ENCODE results near the gene CALD1.

The CALD1 gene

DNA sequence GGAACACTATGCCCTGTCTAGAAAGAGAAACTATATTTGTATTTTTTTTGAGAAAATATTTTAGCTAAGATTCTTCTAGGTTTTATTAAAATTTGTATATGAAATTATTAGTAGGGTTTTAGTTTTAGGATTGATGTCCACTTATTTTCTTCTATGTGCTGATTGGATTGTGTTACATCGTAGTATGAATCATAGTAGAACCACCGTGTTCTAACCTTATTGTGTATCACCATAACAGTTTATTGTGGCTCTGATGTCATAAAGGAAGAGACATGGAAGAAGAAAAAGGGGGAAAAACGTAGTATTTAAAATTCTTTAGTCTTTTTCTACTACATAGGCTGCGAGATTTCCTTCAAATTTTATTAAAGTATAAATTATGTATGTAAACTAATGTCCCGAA lies 208.7 kb downstream of the CALD1 start:
- TF ChIP-seq, protein P1, sequence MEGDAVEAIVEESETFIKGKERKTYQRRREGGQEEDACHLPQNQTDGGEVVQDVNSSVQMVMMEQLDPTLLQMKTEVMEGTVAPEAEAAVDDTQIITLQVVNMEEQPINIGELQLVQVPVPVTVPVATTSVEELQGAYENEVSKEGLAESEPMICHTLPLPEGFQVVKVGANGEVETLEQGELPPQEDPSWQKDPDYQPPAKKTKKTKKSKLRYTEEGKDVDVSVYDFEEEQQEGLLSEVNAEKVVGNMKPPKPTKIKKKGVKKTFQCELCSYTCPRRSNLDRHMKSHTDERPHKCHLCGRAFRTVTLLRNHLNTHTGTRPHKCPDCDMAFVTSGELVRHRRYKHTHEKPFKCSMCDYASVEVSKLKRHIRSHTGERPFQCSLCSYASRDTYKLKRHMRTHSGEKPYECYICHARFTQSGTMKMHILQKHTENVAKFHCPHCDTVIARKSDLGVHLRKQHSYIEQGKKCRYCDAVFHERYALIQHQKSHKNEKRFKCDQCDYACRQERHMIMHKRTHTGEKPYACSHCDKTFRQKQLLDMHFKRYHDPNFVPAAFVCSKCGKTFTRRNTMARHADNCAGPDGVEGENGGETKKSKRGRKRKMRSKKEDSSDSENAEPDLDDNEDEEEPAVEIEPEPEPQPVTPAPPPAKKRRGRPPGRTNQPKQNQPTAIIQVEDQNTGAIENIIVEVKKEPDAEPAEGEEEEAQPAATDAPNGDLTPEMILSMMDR (IDR thresholded peaks at IDR 0.05; ENCODE audit: low read depth, low read length, missing control alignments): no peak
- in situ Hi-C loops (cut with HindIII; ENCODE audit: low sequenced_read_pairs): no loop called here
- DNase-seq (ENCODE audit: low read depth): no peak
- H3K4me3 ChIP-seq (ENCODE audit: low read depth, low read length): no peak overlapping the region

DNA sequence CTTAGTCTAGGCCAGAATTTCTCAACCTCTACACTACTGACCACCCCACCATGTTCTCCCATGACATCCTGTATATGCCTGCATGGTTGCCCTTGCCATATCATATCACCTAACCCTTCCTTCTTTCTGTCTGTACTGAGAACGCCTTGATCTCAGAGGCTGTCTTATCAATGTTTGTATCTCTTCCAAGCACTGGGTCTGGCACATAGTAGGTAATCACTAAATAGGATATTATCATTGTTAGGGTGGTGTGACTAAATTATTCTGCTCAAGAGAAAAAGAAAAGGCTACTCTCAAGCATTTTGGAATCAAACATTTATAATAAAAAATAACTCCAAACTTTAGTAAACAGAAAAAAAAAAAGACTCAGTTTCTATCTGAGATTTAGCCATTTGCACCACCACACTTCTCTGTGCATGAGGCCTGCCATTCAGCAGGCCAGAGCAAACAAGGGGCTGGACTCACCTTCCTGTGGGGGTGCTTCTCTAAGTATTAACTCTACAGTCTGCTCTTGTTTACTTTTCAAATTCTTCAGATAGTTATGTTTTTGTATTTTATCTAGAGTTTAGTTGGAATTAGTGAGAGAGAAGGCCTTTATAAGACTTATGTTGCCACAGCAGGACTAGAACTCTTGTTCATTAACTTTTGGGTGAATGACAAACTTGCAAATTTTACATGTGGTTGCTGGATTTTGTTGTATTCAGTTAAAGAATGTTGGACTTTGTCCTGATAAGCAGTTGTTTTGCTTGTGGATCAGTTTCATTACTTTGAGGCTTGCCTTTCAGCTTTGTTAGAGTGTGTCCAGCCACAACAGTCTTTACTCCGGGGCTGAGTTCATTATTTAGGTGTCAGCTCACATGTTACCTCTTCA lies 212.3 kb downstream of the CALD1 start:
- TF ChIP-seq, protein P1 (IDR thresholded peaks at IDR 0.05; ENCODE audit: low read depth, low read length, missing control alignments): no peak
- H3K4me3 ChIP-seq (ENCODE audit: low read depth, low read length): no peak overlapping the region
- in situ Hi-C loops (cut with HindIII; ENCODE audit: low sequenced_read_pairs): no loop called here
- DNase-seq (ENCODE audit: low read depth): peak; percentile 29

GRCh38 chr7:134992626-134993179 lies 213.3 kb downstream of the CALD1 start:
- in situ Hi-C loops (cut with HindIII; ENCODE audit: low sequenced_read_pairs): no loop called here
- H3K4me3 ChIP-seq (ENCODE audit: low read depth, low read length): no peak overlapping the region
- TF ChIP-seq, protein P1 (IDR thresholded peaks at IDR 0.05; ENCODE audit: low read depth, low read length, missing control alignments): no peak
- DNase-seq (ENCODE audit: low read depth): no peak

- TF ChIP-seq, protein P1 (IDR thresholded peaks at IDR 0.05; ENCODE audit: low read depth, low read length, missing control alignments): no peak
- H3K4me3 ChIP-seq (ENCODE audit: low read depth, low read length): no peak overlapping the region
- in situ Hi-C loops (cut with HindIII; ENCODE audit: low sequenced_read_pairs): no loop called here
- no peak for DNase-seq (ENCODE audit: low read depth)
Measured at GRCh38 chr7:134993877-134994456, 214.5 kb downstream of the CALD1 start.

DNA sequence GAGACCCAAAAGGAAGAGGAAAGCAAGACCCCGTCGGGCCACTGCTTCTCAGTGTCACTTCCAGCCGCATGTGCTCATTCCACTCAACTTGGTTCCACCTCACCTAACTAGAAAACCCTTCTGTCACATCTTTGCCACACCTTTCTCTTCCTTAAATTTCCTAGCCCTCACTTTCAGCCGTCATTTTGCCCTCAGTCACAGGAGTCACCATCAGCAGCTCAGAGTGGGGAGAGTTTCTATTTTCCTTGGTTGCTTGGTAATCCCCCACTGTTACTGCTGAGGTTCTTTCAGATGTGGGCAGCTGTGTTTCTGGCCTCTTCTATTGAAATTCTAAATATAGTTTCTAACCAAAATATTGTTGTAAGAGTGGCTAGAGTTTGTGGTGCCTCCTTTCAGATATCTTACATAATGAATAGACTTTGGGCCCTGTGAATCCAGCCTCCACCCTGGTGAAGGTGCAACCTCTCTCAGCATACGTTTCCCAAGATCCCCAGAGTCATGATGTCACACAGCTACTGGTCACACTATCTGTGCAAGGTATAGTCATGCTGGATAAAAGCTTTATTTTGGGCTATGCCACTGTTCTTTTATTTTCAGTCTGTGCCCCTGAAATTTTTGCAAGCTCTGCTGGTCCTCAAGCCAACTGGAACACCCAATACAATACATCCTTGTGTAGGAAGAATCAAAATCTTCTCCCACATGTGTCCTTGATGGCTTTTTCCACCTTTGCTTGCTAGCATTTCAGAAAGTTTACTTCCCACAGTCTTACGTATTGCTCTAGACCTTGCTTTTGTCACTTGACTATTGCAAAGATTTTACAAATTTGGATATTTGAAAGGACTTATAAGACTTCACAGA lies 216.0 kb downstream of the CALD1 start:
- TF ChIP-seq, protein P1 (IDR thresholded peaks at IDR 0.05; ENCODE audit: low read depth, low read length, missing control alignments): no peak
- in situ Hi-C loops (cut with HindIII; ENCODE audit: low sequenced_read_pairs): loop anchor here (5.0 kb wide), 1 partner anchor 42 kb away; no protein-coding TSS in a partner anchor
- DNase-seq (ENCODE audit: low read depth): no peak
- H3K4me3 ChIP-seq (ENCODE audit: low read depth, low read length): no peak overlapping the region

DNA sequence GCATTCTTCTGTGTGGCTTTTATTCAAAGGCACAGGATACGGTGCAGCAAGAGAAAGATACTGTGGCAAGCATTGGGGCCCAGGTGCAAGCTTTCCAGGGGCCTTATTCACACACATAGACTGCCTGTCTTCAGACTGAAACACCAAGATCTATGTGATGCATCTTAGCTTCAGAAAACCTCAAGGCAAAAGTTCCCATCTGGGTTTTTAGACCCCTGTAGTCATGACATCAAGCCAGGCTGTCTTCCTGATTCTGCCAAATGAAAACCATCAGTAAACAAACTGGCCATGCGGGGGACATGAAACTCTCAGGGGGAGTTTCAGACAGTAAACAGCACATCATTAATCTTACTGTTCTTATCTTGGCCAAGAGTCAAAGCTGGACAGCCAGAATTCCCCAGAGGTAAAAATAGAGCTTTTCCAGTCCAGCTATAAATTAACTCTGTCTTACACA lies 216.7 kb downstream of the CALD1 start:
- in situ Hi-C loops (cut with HindIII; ENCODE audit: low sequenced_read_pairs): loop anchor here (5.0 kb wide), 1 partner anchor 41 kb away; no protein-coding TSS in a partner anchor

More for the DNA sequence above, 216.7 kb downstream of the CALD1 start:
- H3K4me3 ChIP-seq (ENCODE audit: low read depth, low read length): no peak overlapping the region
- DNase-seq (ENCODE audit: low read depth): peak; percentile 37
- TF ChIP-seq, protein P1 (IDR thresholded peaks at IDR 0.05; ENCODE audit: low read depth, low read length, missing control alignments): no peak

Data from astrocyte of the cerebellum (primary cell).